HG02759 (cell line): ENCODE measurements around the gene CDC5L.
A peak's percentile ranks its signal among the peaks of the same experiment; 100 is the strongest.
"Not testable (repeated sequence)": the region's sequence is repeated elsewhere in the genome, so short reads cannot be mapped to it uniquely, and the experiment has no call there.

Experiments
- ATAC-seq: cut with Tn5 transposase; IDR thresholded peaks from one replicate; pipeline ENCODE4 v1.9.1; 2021; ENCODE audit warnings: mild to moderate bottlenecking, moderate library complexity; ENCODE audit not compliant: unreplicated experiment

CDC5L gene

DNA sequence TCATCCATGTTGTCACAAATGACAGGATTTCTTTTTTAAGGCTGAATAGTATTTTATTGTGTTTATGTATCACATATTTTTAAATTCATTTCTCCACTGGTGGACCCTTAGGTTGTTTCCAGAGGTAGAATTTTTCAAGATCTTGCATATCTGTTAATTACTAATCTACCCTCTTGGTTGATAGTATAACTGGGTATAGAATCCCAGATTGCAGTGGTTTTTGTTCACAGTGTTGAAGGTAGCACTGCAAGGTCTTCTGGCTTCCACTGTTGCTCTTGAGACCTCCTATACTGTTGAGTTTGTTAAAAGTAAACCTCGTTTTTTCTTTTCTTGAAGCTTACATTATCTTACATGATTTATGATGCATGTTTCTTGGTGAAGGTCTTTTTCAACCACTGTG is 22.9 kb downstream of the CDC5L start:
- ATAC-seq, result no peak

DNA sequence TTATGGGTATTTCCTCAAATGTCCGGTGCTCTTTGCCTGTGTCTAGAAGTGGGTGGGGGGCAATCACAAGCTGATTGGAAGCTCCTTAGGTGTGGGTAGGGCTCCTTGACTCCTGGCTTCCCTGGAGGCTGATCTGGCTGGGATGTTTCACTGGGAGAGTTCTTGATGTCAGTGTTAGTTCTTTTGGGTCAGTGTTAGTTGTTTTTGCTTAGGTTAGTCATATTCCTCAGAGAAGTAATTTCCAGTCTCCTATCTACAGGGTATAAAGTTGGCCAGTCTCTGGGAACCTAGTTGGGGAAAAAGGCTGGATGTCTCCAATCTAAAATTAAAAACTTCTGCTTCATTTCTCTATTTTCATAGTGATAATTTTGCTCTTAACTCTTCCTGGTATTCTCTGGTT is 23.6 kb downstream of the CDC5L start:
- ATAC-seq, result no peak

DNA sequence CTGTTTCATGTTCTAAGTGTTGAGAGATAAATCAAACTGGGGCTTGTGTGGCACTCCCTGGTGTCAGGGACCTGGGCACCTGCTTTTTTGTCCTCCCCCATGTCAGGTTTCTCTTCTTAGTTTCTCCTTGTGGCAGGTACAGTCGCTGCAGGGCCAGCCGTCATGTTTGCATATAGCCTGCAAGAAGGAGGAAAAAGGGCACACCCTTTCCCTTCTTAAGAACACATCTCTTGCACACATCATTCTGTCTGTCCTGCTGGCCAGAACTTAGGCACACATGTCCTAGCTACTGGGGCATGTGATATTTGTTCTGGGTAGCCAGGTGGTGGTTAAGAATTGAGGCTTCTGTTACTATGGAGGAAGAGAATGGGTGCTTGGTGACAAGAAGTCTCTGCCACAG is 27.9 kb downstream of the CDC5L start:
- no peak for ATAC-seq

DNA sequence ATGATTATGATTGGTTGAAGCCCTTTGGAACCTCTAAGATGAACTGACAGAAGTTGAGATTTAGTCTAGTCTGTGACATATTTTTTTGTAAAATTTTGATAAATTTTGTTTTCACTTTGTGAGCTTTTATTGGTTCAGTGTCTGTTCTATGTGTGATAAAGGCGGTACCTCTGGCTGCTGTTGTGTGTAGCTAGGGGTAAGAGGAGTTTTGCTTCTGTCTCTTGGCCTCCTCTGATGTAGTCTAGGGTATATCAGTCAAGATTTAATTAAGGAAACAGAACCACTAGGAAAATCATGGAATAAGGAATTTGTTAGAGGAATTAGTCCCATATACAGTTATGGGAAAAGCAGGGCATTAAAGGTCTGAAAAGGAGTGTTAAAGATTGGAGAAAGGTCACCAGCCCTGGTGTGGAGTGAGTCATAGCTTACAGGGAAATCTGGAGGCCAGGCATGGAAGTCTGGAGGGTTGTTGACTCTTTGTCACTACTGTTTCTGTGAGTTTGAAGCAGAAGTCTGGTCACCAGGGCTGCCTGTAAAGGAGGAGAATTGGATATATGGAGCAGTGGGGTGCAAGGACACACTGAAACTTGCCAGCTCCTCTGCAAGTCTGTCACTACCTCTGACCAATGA is 28.5 kb downstream of the CDC5L start:
- no peak for ATAC-seq

DNA sequence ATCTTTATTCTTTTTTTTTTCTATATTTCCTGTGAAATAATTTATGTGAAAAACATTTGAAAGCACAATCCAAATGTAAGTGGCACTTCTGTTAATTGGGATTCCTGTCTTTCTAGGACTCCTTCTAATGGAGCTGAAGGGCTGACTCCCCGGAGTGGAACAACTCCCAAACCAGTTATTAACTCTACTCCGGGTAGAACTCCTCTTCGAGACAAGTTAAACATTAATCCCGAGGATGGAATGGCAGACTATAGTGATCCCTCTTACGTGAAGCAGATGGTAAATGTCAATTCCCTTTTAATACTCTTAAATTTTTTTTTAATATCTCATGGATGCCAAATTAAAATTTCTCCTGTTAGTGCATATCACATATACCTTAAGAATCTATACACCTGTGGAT is 35.0 kb downstream of the CDC5L start:
- ATAC-seq, result no peak

DNA sequence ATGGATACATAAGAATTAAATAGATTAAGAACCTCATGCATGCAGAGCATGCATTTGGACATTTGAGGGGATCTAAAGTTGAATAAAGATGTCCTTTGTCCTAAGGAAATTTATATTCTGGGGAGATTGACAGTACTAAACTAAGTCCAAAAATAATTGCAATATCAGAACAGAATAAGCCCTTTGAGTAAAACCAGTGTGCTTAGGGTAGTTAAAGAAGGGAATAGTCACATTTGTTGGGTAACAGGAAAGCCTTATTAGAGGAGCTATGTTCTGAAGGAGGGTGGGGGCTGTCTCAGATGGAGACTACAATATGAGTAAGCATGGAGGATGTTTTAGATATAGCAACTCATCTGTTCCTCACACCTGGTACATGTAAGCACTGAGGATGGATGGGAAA is 35.8 kb downstream of the CDC5L start:
- ATAC-seq, result no peak

DNA sequence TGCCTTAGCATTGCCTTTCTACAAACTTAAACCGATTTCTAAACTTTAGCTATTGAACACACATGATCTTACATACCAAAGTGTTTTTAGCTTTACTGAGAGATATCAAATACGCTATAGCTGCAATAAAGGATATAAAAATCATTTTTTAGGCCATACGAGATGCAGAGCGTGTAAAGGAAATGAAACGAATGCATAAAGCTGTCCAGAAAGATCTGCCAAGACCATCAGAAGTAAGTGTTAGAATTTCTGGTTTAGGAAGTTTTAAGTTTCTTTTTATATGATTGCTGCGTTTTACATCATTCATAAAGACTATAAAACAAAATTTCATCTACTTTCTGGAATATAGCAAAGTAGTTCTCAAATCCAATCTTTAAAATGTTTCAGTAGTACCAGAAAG is 38.4 kb downstream of the CDC5L start:
- ATAC-seq, result no peak

DNA sequence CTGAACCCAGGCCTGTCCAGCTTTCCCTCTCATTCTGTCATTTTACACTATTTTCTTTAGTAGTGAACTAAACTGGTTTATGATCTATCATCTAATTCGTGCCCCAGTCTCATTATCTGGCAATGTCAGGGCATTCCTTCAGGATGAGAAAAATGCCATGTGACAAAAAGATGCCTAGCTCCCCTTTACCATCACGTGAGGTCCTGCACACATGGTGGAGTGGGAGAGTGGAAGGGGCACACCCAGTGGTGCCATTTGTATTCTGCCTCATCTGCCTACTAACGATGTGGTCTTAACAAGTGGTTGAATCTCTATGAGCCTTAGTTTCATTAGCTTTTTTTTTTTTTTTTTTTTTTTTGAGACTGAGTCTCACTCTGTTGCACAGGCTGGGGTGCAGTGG is 41.2 kb downstream of the CDC5L start:
- ATAC-seq, result no peak

DNA sequence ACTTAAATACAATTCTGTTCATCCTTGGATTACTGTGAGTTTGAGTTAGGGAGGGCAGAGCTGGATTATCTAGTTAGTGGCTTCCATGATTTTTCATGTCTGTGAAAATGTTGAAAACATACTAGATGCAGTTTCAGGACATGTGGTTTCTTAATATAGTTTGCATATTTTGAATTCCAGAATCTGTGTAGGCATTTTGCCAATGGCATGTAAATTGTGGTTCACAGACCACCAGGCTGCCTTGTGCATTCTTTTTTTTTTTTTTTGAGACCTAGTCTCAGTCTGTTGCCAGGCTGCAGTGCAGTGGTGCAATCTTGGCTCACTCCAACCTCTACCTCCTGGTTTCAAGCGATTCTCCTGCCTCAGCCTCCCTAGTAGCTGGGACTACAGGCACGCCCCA is 42.8 kb downstream of the CDC5L start:
- no peak for ATAC-seq

DNA sequence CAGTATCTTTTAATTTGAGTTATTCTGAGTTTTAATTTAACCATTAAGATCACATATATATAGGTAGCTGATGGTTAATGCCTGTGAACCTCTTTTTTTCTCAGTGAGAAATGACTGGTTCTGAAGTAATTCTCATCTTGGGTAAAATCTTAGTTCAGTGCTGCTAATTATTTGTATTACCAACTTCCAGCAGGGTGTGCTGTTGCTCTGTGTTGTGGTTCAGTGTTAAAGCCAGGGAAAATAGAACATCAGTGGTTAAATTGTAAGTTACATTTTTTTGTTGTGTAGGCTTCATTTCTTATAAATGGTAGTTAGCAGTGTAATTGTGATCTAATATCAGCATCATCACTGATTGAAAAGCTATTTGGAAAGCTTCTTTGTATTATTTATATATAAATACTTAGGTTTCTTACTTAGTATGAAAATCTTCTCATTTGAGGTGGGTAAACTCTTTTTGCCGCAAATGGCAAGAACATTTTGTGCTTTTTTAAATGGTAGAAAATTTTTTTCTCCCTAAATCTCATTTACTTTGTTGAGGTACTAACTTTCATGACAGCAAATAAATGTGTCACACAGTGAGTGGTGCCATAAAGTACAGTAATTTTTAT is 43.7 kb downstream of the CDC5L start:
- peak; percentile 67 for ATAC-seq

DNA sequence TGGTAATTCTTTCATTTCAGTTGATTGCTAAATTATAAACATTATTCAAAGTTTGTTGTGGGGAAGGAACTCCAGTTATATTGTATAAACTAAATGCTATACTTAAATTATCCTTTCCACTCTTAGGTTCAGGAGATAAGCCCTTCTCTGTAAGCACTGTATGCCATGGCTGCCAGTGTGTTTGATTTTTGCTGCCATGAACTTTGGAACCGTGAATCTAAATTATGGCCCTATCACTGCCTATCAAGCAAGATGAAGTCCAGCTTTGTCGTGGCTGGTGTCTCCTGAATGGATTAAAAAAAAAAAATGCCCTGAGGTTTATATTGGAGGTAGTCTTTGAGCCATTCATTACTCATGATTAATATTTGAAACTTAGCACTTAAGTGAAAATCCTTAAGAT is 44.7 kb downstream of the CDC5L start:
- no peak for ATAC-seq

DNA sequence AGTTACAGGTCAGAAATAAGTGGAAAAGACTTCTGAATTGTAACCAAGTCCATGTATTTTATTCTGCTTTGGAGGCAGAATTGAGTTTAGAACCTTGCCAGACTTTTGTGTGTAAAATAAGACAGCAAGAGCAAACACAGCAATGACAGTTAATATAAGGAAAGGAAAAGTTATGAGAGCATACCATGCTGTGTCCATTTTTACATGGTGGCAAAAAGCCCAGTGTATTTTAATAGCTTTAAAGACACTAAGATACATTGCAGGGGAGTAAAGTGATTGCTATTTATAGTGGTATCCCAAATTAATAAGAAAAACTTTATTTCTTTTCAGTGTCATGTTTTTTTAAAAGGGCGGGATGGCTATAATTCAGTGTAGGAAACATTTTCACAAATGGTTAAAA is 45.2 kb downstream of the CDC5L start:
- ATAC-seq, result no peak

DNA sequence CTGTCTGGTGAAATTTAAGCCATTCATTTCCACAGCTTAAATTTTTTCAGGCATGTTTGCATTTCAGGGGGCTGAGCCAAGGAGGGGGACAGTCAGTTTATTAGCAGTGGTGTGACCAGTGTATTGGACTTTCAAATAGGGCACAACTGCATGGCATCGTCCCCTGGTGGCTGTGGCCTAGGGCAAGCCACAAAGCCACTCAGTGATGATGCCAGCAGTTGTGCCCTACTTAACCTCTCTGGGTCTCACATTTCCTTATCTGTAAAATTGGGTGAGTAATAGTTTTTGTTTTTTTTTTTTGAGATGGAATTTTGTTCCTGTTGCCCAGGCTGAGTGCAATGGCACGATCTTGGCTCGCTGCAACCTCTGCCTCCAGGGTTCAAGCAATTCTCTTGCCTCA is 48.0 kb downstream of the CDC5L start:
- no peak for ATAC-seq

DNA sequence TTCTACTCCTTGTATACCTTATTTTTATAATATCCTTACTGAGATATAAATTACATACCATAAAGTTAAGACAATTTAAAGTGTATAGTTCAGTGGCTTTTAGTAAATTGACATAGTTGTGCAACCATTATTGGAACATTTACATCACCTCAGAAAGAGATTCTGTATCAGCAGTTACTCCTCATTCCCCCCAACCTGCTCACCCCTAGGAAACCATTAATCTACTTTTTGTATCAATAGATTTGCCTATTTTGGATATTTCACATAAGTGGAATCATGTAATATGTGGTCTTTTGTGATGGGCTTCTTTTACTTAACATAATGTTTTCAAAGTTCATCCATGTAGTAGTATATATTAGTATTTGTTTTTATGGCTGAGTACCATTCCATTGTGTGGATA is 51.3 kb downstream of the CDC5L start:
- no peak for ATAC-seq

DNA sequence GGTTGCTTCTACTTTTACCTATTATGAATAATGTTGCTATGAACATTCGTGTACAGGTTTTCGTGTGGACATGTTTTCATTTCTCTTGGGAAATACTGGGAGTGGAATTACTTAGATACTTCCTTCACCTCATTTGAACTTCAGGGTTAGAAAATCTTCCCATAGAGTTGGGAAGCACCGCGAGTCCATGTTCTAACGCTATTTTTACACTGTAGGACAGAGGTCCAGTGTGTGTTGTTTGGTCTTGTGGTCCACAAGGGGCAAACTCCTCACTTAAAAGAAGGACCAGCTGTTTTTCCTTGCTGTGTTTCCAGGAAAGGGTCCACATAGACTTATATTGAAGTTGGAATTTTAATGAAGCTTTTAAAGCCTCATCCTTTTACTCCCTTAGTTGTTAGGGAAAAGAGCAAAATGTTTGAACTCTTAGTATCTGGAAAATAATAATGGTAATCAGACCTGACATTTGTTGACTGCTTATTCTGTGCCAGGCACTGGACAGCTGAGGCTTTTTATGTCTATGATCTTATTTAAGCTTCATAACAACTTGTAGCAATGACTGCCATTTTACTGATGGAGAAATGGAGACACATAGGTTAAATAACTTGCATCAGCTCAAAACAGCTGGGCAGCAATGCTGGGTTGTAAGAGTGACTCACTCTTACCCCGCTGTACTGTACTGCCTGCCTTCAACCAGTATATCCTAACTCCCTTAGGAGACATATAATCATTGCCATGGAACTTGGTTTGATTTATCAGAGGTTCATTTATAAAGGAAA is 52.0 kb downstream of the CDC5L start:
- no peak for ATAC-seq

DNA sequence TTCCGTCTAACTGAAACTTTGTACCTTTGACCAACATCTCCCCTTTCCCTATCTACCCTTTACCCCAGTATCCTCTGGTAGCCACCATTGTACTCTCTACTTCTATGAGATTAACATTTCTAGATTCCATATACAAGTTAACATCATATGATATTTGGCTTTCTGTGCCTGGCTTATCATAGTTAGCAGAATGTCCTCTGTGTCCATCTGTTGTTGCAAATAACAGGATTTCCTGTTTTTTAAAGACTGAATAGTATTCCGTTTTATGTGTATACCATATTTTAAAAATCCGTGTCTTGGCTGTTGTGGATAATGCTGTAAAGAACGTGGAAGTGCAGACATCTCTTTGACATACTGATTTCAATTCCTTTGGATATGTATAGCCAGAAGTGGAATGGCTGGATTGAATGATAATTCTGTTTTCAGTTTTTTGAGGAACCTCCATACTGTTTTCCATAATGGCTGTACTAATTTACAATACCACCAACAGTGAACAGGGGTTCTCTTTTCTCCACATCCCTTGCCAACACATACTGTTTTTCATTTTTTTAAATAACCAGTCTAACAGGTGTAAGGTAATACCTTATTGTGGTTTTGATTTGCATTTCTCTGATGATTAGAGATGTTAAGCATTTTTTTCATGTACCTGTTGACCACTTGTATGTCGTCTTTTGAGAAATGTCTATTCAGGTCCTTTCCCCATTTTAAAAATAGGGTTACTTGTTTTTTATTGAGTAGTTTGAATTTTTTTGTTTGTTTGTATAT is 53.8 kb downstream of the CDC5L start:
- no peak for ATAC-seq

DNA sequence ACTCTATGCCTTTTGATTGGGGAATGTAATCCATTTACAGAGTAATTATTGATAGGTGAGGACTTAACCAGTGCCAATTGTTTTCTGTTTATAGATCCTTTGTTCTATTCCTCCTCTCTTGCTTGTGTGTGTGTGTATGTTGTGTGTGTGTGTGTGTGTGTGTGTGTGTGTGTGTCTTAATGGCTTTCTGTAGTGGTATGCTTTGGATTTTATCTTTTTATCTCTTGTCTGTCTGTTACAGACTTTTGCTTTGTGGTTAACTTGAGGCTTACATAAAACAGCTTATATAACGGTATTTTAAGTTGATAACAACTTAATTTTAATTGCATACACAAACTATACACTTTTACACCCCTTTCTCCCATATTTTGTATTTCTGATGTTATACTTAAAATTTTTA is 54.7 kb downstream of the CDC5L start:
- no peak for ATAC-seq

DNA sequence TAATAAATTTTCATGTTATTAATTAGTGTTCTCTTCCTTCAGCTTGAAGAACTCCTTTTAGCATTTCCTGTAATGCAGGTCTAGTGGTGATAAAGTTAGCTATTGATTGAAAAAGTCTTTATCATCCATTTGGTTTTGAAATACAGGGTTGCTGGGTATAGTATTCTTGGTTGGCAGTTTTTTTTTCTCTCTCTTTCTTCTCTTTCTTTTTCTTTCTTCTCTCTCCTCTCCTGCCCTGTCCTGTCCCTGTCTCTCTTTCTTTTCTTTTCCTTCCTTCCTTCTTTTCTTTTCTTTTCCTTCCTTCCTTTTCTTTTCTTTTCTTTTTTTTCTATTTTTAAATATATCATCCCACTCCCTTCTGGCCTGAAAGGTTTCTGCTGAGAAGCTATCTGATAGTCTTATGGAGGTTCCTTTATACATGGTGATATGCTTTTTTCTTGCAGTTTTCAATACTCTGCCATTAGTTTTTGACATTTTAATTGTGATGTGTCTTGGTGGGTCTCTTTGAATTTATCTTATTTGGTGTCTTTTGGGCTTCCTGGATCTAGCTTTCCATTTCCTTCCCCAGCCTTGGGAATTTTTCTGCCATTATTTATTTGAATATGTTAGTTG is 55.4 kb downstream of the CDC5L start:
- no peak for ATAC-seq

DNA sequence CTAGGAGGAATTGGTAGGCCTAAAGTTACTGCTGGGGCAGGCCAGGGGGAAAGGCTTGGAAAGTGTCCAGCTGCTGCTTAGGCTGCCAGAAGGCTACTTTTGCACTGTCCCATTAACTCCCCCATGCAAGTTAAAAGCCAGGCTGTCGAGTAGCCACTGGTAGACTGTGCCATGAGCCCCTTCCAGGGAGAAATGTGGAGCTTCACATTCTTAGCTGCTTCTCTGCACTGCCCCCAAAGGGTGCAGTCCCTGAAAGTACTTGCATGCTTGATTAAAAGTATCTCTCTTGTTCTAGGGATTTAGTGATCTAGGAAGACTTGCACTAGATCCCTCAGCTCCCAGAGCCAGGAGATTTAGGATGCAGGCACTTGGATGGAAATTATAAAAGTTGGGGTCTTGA is 57.3 kb downstream of the CDC5L start:
- ATAC-seq, result no peak

DNA sequence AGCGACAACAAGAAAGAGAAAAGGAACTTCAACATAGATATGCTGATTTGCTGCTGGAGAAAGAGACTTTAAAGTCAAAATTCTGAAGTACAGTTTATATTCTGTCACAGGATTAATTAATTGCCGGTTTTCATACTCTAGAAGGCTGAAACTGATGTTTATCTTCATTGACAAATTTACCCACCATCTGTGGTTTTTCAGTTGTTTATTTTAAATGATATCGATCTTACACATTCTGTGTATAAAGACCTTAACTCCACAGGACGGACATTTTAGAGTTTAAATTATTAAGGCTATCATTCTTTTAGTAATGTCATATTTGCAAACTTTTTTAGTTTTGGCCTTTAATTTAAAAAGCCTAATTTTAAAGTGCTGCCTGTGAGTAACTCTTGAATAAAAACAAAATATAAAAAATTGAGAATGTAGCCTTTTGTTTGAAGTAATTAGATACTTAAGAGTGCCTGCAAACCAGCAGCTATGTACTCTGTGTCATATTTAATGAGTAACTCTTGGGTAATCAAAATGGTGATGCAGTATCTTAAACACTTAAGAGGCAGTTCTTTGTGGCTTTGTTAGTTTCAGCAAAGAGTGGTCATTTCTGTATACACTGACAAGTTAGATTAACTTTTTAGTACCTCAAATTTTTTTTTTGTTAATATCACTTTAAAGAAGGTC is 59.3 kb downstream of the CDC5L start:
- ATAC-seq, result no peak

DNA sequence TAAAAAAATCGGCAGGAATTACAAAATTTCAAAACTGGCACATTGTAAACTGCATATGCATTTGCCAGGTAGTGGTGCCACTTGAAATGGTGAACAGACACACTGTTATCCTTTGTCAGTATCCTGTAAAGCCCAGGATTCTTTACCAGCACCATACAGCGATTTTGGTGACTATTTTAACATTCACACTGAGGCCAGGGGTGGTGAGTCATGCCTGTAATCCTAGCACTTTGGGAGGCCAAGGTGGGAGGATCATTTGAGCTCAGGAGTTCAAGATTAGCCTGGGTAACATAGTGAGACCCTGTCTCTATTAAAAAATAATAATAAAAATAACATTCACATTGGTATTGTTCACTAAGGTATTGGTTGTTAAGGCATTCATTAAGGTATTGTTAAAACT is 61.7 kb downstream of the CDC5L start:
- ATAC-seq, result not testable (repeated sequence)
